ENCODE results near the gene GRPEL2. TPM values are rescaled to one million over a fixed set of nuclear protein-coding genes. Genes with fewer than 3 reads are reported as not detected.
"Not testable (repeated sequence)": the region's sequence is repeated elsewhere in the genome, so short reads cannot be mapped to it uniquely, and the experiment has no call there.

The GRPEL2 gene
- polyA plus RNA-seq, 1 donor, result 17.3 TPM

DNA sequence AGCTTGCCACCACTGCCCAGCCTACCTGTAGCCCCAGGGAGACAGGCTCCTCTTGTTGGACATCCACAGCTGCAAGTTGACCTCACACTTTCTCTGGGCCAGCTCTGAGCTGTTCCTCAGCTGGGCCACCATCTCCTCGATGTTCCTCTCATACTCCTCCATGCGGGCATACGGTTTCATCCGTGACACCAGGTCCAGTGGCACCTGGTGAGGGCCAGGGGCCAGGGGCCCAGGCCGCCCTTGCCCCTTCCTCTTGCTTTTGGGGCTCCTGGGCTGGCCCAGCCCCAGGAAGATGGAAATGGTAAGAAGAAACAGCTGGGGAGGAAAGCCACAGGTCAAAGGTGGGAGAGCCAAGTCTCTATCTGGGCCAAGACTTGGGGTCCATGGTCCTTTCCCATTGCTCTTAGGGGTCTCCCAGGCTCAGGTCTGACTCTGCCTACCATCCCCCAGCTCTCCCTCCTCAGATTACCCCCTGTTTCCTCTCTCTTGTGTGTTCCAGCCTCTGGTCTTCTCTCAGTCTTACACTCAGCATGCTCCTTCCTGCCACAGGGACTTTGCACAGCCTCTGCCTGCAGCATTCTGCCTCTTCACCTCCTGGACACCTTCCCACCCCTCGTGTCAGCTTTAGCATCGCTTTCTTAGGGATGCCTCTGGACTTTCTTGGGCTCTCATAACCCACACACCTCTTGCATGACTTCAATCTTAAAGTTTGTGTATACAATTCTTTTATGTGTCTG is 31.6 kb downstream of the GRPEL2 start:
- no peak for DNase-seq (ENCODE audit: low read depth)

DNA sequence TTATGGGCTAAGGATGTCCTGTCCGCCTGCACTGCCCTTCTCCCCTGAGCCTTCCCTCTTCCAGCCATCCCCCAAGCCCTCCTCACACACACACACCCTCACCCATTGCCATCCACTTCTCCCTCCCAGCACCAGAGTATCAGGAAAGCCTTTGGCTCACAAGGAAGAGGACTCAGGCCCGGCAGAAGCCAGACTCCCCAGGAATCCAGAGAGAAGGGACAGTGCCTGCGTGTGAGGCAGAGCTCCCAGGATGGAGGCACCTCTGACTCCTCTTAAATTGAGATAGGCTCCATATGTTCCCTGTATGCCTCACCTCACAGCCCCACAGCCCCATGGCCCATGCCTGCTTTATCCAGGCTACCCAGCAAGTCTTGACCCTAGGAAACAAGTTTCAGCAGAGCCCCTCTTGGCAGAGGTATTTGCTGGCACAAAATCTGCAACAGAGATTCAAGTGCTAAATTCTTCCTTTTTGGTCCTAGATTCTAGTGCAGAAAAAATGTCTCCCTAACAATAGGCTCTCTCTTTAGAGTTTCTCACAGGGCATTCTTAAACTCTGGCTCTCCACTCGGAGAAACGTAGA is 33.0 kb downstream of the GRPEL2 start:
- no peak for DNase-seq (ENCODE audit: low read depth)

DNA sequence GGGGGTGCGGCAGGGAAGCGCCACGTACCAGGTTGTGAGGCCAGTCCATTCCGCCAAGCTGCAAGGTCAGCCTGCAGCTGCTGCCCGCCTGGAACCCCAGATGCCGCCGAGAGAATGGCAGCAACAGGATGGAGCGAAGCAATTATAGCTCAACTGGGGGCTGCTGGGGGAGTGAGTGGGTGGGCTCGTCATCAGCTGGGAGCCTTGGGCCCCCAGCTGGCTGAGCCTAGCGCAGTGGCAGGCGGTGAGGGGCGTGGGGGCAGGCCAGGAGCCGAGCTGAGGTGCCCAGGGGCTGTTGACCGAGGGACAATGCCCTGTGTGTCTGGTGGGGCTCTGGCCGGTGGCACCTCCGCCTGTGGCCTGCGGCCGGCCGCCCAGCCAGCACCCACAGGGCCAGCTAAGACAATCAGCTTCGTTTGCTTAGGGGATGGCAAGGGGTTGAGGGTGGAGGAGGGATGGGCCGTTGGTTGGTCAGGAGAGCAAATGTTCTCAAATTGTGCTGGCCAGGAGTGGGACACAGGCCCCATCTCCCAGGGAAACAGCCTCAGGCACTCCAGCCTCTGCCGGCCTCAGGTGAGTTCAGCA is 34.0 kb downstream of the GRPEL2 start, which contains the start of gene IL17B:
IL17B (minus strand) TSS at position 116 of the 585 bp plus-strand sequence; CDS start at position 49, 67 bp downstream.
- no peak for DNase-seq (ENCODE audit: low read depth)

DNA sequence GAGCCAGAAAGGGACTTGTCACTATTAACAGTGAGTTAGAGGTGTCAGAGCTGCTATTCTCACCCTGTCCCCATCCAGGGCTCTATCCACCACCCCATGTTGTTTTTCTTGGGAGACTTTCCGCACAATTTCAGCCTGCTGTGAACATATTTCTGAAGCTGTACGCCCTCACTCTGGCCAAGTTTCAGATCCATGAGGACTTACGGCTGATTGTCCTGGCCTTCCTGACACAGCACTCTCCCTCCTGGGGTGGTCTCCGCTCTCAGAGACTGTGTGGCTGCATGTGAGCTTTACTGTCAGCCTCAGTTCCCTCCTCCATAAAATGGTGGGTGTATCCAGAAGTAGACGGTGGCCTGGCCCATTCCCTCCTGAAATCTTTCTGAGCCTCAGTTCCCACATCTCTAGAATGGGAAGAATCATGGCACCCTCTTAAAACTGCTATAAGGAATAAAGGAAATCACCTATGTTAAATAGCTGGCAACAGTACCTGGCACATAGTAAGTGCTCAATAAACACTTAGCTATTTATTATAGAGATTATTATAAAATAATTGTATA is 34.6 kb downstream of the GRPEL2 start:
- DNase-seq (ENCODE audit: low read depth), result no peak

DNA sequence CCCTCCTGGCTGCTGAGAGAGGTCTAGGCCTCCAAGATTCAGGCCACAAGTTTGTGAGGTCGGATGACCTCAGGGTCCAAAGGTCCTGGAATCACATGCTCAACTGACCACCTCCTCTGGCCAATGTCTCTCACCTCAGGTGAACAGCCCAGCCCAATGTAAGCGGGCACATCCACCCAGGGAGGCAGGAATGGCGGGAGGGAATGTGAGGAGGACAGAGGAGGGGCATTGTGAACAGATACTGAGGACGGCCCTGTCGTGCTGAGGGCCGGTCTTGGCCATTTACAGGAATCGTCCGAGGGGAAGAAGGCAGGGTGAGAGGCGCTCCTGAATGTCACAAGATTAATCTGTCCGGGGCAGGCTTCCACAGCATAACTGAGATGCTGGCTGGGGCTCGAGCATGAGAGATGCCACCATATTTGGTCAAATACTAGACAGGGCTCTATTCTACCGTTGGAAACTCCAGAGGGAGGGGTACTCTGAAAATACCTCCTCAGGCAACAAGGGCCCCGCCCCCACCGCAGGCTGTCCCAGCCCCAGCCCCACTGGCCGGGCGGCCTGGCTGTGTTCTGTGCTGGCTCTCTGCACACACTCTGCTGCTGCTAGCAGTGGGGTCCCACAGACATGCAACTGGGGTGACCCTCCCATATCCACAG is 35.3 kb downstream of the GRPEL2 start:
- no peak for DNase-seq (ENCODE audit: low read depth)

DNA sequence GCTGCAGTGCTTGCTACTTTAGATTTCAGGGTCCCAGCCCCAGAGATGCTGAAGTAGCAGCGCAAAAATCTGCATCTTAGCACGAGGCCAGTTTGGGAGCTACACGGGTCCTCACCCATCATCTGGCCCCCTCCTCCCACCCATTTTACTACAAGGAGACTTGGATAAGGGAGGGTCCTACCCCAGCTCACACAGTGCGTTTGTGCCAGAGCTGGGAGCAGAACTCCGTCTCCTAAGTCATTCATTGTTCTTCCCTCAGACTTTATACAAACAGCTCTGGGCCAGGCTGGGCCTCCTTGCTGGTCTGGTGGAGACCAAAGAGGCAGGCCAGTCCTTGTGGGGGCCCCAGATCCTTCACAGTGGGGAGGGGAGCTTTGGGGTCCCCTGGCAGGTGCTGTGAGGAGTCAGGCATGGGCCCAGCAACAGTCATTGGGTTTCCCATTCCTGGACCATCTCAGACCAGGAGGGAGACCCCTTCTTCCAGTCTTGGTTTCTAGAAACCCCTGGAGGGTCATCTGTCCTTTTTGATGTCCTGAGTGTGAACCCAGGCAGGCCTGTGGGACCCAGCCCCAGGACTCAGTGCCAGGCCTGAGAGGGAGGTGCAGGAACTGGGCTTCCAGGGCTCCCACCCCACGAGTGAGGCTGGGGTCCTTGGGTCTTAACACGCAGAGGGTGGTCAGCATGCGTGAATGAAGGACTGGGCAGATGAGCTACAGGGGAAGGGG is 36.1 kb downstream of the GRPEL2 start:
- DNase-seq (ENCODE audit: low read depth), result no peak

DNA sequence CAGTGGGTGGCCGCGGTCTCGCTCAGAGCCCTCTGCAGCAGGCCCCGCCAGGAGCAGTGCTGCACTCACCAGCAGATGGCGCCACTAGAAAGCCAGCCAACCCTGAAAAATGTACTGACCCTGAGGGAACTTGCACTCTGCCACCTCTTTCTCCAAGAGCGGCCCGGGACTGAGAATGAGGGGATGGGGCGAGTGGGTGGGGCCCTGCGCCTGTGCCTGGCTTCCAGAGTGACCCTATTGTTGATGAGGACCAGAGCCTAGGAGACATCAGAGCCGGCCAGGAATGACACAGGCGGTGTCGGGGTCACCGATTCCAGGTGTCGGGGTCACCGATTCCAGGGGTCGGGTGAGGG is 36.7 kb downstream of the GRPEL2 start:
- DNase-seq (ENCODE audit: low read depth), result no peak

DNA sequence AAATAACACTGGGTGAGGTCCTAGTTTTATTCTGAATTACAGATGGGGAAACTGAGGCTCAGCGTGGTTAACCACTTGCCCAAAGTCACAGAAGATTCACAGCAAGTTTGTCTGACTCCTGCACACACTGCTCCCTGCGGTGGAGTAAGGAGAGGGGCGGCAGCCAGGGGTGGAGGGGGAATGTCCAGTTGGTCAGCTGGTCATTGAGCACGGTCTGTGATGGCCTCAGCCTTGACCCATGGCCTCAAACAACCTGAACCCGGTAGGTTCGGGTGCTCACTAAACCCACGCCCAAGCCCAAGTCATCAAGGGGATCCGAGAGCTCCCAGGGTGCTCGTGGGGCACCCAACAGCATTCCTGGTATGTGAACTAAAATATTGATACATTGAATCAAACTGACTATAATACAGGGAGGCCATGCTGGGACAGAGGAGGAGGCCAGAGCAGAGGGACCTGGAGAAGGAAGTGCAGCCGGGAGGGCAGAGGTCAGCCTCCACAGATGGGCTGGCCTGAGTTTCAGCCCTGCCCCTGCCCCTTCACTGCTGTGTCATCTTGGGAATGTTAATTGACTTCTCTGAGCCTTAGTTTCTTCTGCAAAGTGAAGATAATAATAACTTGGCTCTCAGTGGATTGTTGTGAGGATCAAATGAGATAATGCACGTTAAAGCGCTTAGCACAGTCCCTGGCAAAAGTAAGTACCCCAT is 37.4 kb downstream of the GRPEL2 start:
- no peak for DNase-seq (ENCODE audit: low read depth)

DNA sequence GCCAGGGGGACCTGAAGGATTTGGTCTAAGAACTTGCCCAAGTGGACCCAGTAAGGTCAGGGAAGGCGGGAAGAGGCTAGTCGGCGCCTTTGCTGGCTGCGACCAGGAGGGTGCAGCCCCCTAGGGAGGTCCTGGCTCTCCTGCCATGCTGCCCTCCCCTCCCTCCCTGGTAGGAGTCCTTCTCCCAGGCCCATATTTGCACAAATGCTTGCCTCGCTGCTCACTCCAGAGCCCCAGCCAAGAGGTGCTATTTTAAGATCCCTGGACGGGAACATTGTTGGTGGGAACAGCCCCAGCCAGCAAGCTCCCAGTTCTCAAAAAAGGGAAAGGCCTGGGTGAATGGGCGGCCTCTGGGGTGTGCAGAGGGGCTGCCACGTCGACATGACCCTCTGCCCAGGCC is 38.1 kb downstream of the GRPEL2 start:
- DNase-seq (ENCODE audit: low read depth), result no peak

DNA sequence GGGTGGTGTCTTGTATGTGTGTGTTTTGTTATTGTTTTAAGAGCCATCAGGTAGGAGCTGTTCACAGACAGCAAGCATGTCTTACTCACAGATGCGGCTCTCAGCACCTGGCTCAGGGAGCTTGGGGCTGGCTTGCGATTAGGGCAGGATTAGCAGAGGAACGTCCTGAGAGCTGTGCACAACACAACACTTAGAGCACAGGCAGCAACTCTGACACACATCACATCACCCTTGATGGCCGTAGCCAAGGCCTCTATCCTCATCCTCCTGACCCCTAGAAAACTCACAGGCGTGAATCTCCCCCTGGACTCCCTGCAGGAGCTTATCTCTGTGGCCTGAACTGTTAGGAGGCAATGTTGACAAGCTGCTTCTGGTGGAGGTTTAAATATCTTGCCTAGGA is 40.9 kb downstream of the GRPEL2 start:
- DNase-seq (ENCODE audit: low read depth), result no peak

DNA sequence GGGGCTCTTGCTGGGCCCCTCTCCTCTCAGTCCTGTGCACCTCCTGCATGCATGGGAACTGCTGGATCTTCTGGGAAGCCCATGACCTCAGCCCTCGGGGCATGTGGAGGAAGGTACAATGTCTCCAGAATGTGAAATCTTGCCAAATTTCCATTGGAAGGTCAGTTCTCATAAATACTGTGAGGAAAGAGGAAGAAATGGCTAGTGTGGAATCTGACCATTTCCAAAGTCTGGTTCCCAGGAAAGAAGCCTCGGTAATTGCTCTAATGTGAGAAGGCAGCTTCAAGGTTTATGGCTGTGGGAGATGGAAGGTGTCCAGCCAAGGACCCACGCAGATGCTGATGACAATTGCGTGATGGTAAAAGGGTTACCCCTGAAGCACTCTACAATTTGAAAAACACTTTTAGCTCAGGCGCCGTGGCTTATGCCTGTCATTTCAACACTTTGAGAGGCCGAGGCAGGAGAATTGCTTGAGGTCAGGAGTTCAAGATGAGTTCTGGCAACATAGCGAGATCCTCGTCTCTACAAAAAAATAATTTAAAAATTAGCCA is 41.9 kb downstream of the GRPEL2 start:
- no peak for DNase-seq (ENCODE audit: low read depth)

DNA sequence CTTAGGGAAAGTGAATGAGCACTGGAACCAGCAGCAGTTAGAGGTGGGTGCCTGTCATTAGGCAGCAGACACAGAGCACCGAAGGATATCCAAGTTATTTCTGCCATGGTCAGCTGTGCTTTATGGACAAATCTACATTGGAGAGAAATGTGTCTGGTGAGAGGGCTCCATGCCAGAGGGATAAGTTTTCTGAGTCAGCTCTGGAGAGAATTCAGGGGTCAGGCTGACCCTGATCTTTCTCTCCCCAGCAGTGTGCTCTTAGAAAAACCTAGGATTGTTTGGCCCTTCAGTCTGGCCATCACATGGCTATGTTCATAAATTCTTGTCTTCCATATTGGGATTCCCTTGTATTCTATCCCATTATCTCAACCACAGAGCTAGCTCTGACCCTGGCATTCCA is 42.7 kb downstream of the GRPEL2 start:
- no peak for DNase-seq (ENCODE audit: low read depth)

DNA sequence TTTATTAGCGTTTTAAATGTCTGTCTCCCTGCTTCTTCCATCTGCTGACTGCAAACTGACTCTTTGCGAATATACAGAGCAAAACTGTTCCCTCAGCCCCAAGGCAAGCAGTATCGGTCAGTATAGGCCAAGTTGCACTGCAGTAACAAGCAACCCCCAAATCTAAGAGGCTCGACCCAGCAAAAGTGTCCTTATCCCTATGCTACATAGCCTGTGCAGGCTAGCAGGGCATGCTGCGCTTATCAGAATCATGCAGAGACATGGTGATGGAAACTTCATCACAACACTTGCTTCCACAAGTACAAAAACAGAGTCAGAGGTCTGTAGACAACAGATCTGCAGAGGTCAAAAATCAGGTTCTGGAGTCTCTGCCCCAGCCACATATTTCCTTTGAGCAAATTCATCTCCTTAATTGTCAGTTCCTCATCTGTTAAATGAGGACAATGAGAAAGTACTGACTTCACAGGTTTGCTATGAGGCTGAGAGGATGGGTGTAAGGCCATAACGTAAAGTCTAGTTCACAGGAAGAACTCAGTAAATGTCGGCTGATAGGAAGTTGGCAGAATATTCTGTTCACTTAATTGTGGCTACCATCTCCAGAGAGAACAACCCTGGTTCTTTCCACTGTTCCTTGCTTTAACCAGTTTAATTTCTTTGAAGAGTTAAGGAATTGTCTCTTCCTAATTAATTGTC is 43.3 kb downstream of the GRPEL2 start:
- no peak for DNase-seq (ENCODE audit: low read depth)

DNA sequence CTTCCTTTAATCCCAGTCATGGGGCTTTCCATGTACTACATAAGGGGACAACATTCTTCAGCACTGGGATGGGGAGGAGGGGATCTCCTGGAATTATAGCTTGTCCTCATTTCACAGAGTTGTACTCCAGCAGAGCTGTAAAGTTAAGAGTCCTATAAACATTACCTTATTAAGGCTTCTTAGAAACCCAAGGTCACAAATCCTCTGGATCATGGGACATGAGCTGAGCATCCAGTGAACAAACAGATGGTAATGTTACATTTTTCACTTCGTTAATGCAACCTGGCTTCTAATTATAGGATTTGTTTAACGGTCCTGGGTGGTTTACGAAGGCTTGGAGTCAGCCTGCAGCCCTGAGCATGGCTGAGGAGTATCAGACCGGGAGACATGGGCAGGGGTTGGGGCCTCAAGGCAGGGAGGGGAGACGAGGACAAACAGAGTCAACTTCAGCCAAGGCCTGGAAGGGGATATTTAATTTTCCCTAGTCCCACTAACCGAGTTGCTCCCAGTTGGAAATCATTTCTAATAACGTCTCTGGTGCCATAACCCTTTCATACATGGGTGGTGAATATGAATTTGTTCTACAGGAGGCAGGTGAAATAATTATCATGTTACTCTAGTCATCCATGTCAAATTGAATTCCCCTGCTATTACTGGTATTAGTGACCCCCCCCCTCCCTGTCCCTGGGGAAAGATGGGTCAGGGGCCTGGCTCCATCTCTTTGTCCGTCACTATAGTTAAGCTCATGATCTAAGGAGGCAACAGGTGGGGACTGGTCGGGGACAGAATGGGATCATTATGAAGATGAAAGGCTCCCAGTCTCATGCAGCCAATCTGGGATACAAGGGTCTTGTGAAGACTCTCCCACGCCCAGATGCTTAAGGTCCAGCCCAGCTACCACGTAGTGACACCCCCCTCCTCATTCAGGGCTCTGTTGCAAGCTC is 44.5 kb downstream of the GRPEL2 start:
- DNase-seq (ENCODE audit: low read depth), result no peak

DNA sequence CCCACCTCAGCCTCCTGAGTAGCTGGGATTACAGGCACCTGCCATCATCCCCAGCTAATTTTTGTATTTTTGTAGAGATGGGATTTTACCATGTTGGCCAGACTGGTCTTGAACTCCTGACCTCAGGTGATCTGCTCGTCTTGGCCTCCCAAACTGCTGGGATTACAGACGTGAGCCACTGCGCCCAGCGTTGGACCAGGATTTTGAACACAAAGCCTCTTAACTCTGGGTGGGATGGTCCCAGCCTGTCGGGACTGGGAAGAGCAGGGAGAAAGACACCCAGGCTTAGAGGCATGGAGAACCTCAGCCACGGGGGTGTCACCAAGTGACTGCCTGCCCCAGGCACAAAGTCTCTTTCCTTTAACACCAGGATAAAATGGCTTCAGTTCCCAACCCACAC is 45.8 kb downstream of the GRPEL2 start:
- not testable (repeated sequence) for DNase-seq (ENCODE audit: low read depth)

DNA sequence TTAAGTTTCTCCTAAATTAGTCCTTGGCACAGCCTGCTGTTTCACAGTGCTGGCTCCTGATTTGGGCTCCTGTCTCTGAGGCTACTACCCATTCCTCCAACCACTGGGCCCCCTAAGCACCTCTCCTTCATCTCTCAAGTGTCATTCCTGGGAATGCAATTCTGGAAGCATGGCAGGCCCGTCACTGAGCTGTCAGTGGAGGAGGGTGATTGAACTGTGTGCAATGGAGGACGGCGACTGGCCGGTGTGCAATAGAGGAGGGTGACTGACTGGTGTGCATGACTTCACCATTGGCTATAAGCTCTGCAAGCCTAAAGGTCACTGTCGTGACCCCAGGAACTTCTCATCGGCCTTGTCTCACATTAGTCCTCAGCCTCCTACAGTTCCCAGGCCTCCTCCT is 46.2 kb downstream of the GRPEL2 start:
- no peak for DNase-seq (ENCODE audit: low read depth)

DNA sequence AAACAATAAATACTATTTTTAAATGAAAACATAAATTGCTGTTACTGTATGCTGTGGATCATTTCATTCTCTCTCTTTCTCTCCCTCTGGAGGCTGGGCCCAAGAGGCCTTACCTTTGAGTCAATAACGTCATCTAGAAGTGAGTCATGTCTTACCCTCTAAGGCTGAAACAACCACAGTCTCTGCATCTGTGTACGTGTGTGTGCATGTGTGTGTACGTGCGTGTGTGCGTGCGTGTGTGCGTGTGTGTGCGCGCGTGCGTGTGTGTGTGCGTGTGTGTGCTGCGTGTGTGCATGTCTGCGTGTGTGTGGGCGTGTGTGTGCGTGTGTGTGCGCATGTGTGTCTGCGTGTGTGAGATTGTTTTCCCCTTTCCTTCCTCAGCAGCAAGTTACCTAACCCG is 47.4 kb downstream of the GRPEL2 start:
- no peak for DNase-seq (ENCODE audit: low read depth)

DNA sequence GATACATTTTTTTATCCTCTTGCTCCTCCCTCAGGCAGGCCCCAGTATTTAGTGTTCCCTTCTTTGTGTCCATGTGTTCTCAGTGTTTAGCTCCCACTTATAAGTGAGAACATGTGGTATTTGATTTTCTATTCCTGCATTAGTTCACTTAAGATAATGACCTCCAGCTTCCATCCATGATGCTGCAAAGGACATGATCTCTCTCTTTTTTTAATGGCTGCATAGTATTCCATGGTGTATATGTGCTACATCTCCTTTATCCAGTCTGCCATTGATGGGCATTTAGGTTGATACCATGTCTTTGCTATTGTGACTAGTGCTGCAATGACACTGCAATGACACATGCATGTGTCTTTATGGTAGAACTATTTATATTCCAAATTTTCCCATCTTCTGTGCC is 49.7 kb downstream of the GRPEL2 start:
- not testable (repeated sequence) for DNase-seq (ENCODE audit: low read depth)

DNA sequence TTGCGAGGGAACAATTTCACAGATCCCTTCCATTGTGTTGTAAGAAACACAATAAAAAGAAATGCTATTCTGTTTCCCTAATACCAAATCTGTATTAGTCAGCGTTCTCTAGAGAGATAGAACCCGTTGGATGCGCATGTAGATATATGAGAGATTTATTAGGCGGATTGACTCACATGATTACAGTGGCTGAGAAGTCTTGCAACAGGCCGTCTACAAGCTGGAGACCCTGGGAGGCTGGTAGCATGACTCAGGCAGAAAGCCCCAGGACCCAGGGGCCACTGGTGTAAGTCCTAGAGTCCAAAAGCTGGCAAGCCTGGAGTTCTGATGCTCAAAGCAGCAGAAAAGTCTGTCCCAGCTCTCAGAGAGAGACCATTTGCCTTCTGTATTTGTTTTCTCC is 52.2 kb downstream of the GRPEL2 start:
- no peak for DNase-seq (ENCODE audit: low read depth)
